Endothelial cell of umbilical vein (primary cell): Measurements from ENCODE around the gene WDR90. TPM values are rescaled to one million over a fixed set of nuclear protein-coding genes. Genes with fewer than 3 reads are reported as not detected.

Experiments used
- BruUV-seq: library from RNA; stranded (reverse); fragments of 400-500 nt; replicated peaks from 2 replicates; lab custom pipeline; 2021; lab: Mats Ljungman, UMichigan
- CTCF ChIA-PET: fragments of 300-600, 350-600 bp; sonication (Branson Sonifier 250); formaldehyde crosslinking; loops from one replicate; lab custom pipeline; 2021; ENCODE audit warnings: antibody characterized with exemption, inconsistent platforms; lab: Charles Lee
- POLR2A ChIA-PET: fragments of 300-600, 350-600 bp; sonication (Branson Sonifier 250); formaldehyde crosslinking; loops from one replicate; lab custom pipeline; 2021; ENCODE audit warnings: antibody characterized with exemption, inconsistent platforms; lab: Charles Lee
- DNase-seq: peaks from one replicate; pipeline ENCODE4 v3.0.0-alpha.2; 2011; ENCODE audit warnings: low read depth, low spot score
- FAIRE-seq: peaks from 2 replicates; lab custom pipeline; 2011; peaks lifted over from hg19 to GRCh38; lab: Jason Lieb, UNC
- H2AFZ ChIP-seq: 2 replicates; pipeline ENCODE4 v1.6.0; 2012; ENCODE audit warnings: low read depth, low read length, control low read depth, inconsistent platforms
- H3K27ac ChIP-seq: 2 replicates; pipeline ENCODE4 v1.5.1; 2011; ENCODE audit warnings: low read depth, mild to moderate bottlenecking, control low read depth, low read length, moderate library complexity; ENCODE audit not compliant: insufficient read depth
- H3K27me3 ChIP-seq, 2 experiments: 2 replicates each; pipeline versions ENCODE4 v1.6.0 to v1.6.1; 2011; ENCODE audit warnings: low read length in 2 of 2, mixed read lengths in 1 of 2; ENCODE audit not compliant: control insufficient read depth in 2 of 2, insufficient read depth in 2 of 2
- H3K36me3 ChIP-seq, 2 experiments: 2 replicates in 1 of 2; 3 replicates in 1 of 2; pipeline ENCODE4 v1.5.1; 2011; ENCODE audit warnings: low read length in 2 of 2, mild to moderate bottlenecking in 1 of 2, moderate library complexity in 1 of 2; ENCODE audit not compliant: control insufficient read depth in 2 of 2, insufficient read depth in 2 of 2; ENCODE audit errors: extremely low read depth in 1 of 2
- H3K4me1 ChIP-seq: 3 replicates; pipeline ENCODE4 v1.5.1; 2011; ENCODE audit warnings: mild to moderate bottlenecking, low read length; ENCODE audit not compliant: control insufficient read depth, insufficient read depth; ENCODE audit errors: extremely low read depth
- H3K4me2 ChIP-seq: 2 replicates; pipeline ENCODE4 v1.6.1; 2011; ENCODE audit warnings: low read length, control low read depth, mixed read lengths; ENCODE audit not compliant: insufficient read depth
- H3K4me3 ChIP-seq, 3 experiments: fragments of 200-600 bp in 1 of 3; sonication (generic), shearing (Covaris generic) in 1 of 3; replicated peaks in 1 of 3; 2 replicates each; pipeline ENCODE4 v1.5.1; 2011 to 2016; ENCODE audit warnings: control low read depth in 3 of 3, low read length in 3 of 3, mild to moderate bottlenecking in 2 of 3, inconsistent platforms in 1 of 3, low read depth in 1 of 3, moderate library complexity in 1 of 3; ENCODE audit not compliant: insufficient read depth in 1 of 3
- H3K79me2 ChIP-seq: 2 replicates; pipeline ENCODE4 v1.6.0; 2012; ENCODE audit warnings: low read length, inconsistent platforms; ENCODE audit not compliant: control insufficient read depth, insufficient read depth
- H3K9ac ChIP-seq: replicated peaks from 2 replicates; pipeline ENCODE3; 2011; ENCODE audit warnings: low read length, control low read depth; ENCODE audit not compliant: insufficient read depth; ENCODE audit errors: extremely low read depth
- H3K9me1 ChIP-seq: replicated peaks from 3 replicates; pipeline ENCODE4 v1.6.0; 2011; ENCODE audit warnings: mild to moderate bottlenecking, low read length; ENCODE audit not compliant: control insufficient read depth, insufficient read depth; ENCODE audit errors: extremely low read depth
- H3K9me3 ChIP-seq: replicated peaks from 2 replicates; pipeline ENCODE4 v1.5.1; 2012; ENCODE audit warnings: low read length, inconsistent platforms; ENCODE audit not compliant: control insufficient read depth, insufficient read depth
- H4K20me1 ChIP-seq: replicated peaks from 2 replicates; pipeline ENCODE3; 2011; ENCODE audit warnings: mild to moderate bottlenecking, low read length; ENCODE audit not compliant: control insufficient read depth, insufficient read depth; ENCODE audit errors: extremely low read depth
- EZH2 ChIP-seq: IDR thresholded peaks from 2 replicates; pipeline ENCODE4 v1.6.1; 2012; ENCODE audit warnings: borderline replicate concordance, low read depth, mild to moderate bottlenecking, moderate library complexity, low read length, inconsistent platforms; ENCODE audit not compliant: severe bottlenecking
- FOS ChIP-seq: IDR thresholded peaks from 2 replicates; pipeline ENCODE4 v1.6.1; 2011; ENCODE audit warnings: mild to moderate bottlenecking, low read length, moderate library complexity, borderline replicate concordance; ENCODE audit not compliant: insufficient read depth
- GATA2 ChIP-seq: IDR thresholded peaks from 2 replicates; pipeline ENCODE4 v1.7.0; 2011; ENCODE audit warnings: low read depth, mild to moderate bottlenecking, moderate library complexity, mixed read lengths, low read length; ENCODE audit not compliant: insufficient read length, insufficient read depth
- JUN ChIP-seq: IDR thresholded peaks from 2 replicates; pipeline ENCODE4 v1.6.1; 2011; ENCODE audit warnings: borderline replicate concordance, low read depth; ENCODE audit not compliant: insufficient read length, insufficient read depth
- MAX ChIP-seq: IDR thresholded peaks from 2 replicates; pipeline ENCODE4 v1.6.1; 2011; ENCODE audit not compliant: insufficient read depth, insufficient read length
- MYC ChIP-seq: IDR thresholded peaks from one replicate; pipeline ENCODE4 v1.6.1; 2011; ENCODE audit warnings: mild to moderate bottlenecking, low read depth, low read length
- POLR2A ChIP-seq: IDR thresholded peaks from 2 replicates; pipeline ENCODE4 v1.6.1; 2012; ENCODE audit warnings: low read depth, mild to moderate bottlenecking, control low read depth, low read length
- POLR2AphosphoS5 ChIP-seq: IDR thresholded peaks from 2 replicates; pipeline ENCODE4 v1.6.1; 2012; ENCODE audit warnings: low read depth, mild to moderate bottlenecking, control low read depth, low read length, moderate library complexity; ENCODE audit not compliant: insufficient read depth
- dilution Hi-C: fragments of 300-500 bp; cut with MboI; formaldehyde crosslinking; loops from one replicate; pipeline ENCODE4 v1.15.0; 2019; ENCODE audit warnings: low sequenced_read_pairs; ENCODE audit not compliant: extremely low pct_ligation_motif_present
- intact Hi-C: fragments of 100-400 bp; cut with micrococcal nuclease; formaldehyde crosslinking; loops from one replicate; pipeline ENCODE4 v1.10.0; 2022
- polyA plus RNA-seq, 4 experiments: library from polyadenylated mRNA; depleted of rRNA in 3 of 4; stranded (reverse) in 3 of 4; unstranded in 1 of 4; fragments of >200 nt; gene quantifications; 2 replicates each; pipeline versions ENCODE4 v1.2.1 to v1.2.3, GENCODE V29; 2011 to 2012; ENCODE audit warnings: missing spikeins in 1 of 4
- total RNA-seq: library from RNA; stranded (reverse); gene quantifications from 2 replicates; pipeline ENCODE4 v1.2.3, GENCODE V29; 2021
- TF ChIP-seq, protein P1 (sequence below), 2 donors: IDR thresholded peaks; 1 replicate in 1 of 2; 2 replicates in 1 of 2; pipeline ENCODE4 v1.5.1; 2011; ENCODE audit warnings: low read length in 2 of 2, mild to moderate bottlenecking in 2 of 2, moderate library complexity in 2 of 2, control low read depth in 1 of 2, inconsistent platforms in 1 of 2, low read depth in 1 of 2; ENCODE audit not compliant: insufficient read depth in 1 of 2; ENCODE audit errors: extremely low read depth in 1 of 2

Gene WDR90
- total and polyA plus RNA-seq, 2 donors (not counting 3 experiments of a cell fraction or from before 2014, with no cell fraction given), result 22.2 to 51.8 TPM

- DNase-seq, result no peak
- no TSS peak for BruUV-seq
- Histone ChIP-seq H3K27ac (no peak overlapping the region), H3K79me2 (peaks cover 1% of the 10 kb centered on the region), H4K20me1 (no peaks in the 10 kb centered on the region), H3K4me3 (no peak overlapping the region), H3K9me3 (no peaks in the 10 kb centered on the region), H3K4me1 (no peaks in the 10 kb centered on the region), H3K27me3 (no peaks in the 10 kb centered on the region), H3K9me1 (no peaks in the 10 kb centered on the region), H2AFZ (no peak overlapping the region), H3K9ac (no peak overlapping the region), H3K36me3 (no peaks in the 10 kb centered on the region), H3K4me2 (no peak overlapping the region)
- dilution Hi-C loops, result no loop called here
- TF ChIP-seq JUN (no peak), POLR2AphosphoS5 (no peak), GATA2 (no peak), MYC (no peak), FOS (no peak), MAX (no peak), POLR2A (no peak), EZH2 (no peak)
- TF ChIP-seq, protein P1, sequence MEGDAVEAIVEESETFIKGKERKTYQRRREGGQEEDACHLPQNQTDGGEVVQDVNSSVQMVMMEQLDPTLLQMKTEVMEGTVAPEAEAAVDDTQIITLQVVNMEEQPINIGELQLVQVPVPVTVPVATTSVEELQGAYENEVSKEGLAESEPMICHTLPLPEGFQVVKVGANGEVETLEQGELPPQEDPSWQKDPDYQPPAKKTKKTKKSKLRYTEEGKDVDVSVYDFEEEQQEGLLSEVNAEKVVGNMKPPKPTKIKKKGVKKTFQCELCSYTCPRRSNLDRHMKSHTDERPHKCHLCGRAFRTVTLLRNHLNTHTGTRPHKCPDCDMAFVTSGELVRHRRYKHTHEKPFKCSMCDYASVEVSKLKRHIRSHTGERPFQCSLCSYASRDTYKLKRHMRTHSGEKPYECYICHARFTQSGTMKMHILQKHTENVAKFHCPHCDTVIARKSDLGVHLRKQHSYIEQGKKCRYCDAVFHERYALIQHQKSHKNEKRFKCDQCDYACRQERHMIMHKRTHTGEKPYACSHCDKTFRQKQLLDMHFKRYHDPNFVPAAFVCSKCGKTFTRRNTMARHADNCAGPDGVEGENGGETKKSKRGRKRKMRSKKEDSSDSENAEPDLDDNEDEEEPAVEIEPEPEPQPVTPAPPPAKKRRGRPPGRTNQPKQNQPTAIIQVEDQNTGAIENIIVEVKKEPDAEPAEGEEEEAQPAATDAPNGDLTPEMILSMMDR (IDR thresholded peaks at IDR 0.05; ENCODE audit: extremely low read depth in 1 of 2, insufficient read depth in 1 of 2, low read depth in 1 of 2, low read length in 2 of 2), result no peak
- no peak for FAIRE-seq
- intact Hi-C loops, result no loop called here
- ChIA-PET POLR2A (no interaction called here), CTCF (interaction anchor here (0.6 kb wide), 1 partner anchor 234 kb away, joined by 3 read pairs; no protein-coding TSS in a partner anchor)
Measured at GRCh38 chr16:606656-607307, 42.4 kb upstream of the WDR90 start.
